Measurements from ENCODE around the gene MMP24OS.

Gene MMP24OS

DNA sequence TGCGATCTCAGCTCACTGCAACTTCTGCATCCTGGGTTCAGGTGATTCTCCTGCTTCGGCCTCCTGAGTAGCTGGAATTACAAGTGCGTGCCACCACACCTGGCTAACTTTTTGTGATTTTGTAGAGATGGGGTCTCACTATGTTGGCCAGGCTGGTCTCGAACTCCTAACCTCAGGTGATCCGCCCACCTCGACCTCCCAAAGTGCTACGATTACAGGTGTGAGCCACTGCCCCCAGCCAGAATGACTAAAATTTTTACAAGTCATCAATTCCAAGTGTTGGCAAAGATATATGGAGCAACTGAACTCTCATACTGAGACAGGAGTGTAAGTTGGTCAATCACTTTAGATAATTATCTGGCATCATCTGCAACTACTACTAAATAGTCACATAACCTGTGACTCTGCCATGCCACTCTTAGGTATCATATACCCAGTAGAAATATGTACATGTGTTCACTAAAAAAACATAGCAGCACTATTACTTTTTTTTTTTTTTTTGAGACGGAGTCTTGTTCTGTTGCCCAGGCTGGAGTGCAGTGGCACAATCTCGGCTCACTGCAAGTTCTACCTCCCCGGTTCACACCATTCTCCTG is 3.7 kb upstream of the MMP24OS start:
- no peak for DNase-seq
- peaks cover 44% of the 10 kb centered on the region for H3K4me1 Mint-ChIP-seq
- no peak overlapping the region for H3K27ac Mint-ChIP-seq
- TF ChIP-seq, protein P1, sequence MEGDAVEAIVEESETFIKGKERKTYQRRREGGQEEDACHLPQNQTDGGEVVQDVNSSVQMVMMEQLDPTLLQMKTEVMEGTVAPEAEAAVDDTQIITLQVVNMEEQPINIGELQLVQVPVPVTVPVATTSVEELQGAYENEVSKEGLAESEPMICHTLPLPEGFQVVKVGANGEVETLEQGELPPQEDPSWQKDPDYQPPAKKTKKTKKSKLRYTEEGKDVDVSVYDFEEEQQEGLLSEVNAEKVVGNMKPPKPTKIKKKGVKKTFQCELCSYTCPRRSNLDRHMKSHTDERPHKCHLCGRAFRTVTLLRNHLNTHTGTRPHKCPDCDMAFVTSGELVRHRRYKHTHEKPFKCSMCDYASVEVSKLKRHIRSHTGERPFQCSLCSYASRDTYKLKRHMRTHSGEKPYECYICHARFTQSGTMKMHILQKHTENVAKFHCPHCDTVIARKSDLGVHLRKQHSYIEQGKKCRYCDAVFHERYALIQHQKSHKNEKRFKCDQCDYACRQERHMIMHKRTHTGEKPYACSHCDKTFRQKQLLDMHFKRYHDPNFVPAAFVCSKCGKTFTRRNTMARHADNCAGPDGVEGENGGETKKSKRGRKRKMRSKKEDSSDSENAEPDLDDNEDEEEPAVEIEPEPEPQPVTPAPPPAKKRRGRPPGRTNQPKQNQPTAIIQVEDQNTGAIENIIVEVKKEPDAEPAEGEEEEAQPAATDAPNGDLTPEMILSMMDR (IDR thresholded peaks at IDR 0.05), result no peak
- peaks cover 3% of the 10 kb centered on the region for H3K27me3 Mint-ChIP-seq (ENCODE audit: low read depth, poor library complexity)
- H3K9me3 Mint-ChIP-seq, result no peaks in the 10 kb centered on the region
- H3K36me3 Mint-ChIP-seq (ENCODE audit: low read depth), result peaks cover 39% of the 10 kb centered on the region
- H3K4me3 Mint-ChIP-seq, result no peak overlapping the region

DNA sequence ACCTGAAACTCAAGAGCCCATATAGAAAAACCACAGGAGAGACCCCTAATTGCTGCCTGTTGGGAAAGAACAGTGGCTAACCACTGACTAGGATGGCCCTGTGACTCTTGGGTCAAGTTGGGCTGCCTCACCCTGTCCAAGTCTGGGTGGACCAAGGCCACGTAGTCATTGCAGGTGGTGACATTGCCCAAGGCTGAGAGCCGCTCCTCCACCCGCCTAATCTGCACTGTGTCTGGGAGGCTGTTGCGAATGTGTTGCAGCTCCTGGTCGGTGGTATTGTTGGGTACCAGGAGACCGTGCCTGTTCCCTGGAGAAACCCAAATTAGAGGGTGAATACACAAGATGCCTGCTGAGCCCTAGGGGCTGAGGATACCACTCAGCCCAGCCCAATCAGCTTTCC is 2.6 kb upstream of the MMP24OS start:
- DNase-seq, result no peak
- no peak overlapping the region for H3K4me3 Mint-ChIP-seq
- H3K27ac Mint-ChIP-seq, result no peak overlapping the region
- peaks cover 3% of the 10 kb centered on the region for H3K27me3 Mint-ChIP-seq (ENCODE audit: low read depth, poor library complexity)
- peaks cover 39% of the 10 kb centered on the region for H3K36me3 Mint-ChIP-seq (ENCODE audit: low read depth)
- H3K9me3 Mint-ChIP-seq, result no peaks in the 10 kb centered on the region
- H3K4me1 Mint-ChIP-seq, result peaks cover 38% of the 10 kb centered on the region
- TF ChIP-seq, protein P1 (IDR thresholded peaks at IDR 0.05), result no peak

DNA sequence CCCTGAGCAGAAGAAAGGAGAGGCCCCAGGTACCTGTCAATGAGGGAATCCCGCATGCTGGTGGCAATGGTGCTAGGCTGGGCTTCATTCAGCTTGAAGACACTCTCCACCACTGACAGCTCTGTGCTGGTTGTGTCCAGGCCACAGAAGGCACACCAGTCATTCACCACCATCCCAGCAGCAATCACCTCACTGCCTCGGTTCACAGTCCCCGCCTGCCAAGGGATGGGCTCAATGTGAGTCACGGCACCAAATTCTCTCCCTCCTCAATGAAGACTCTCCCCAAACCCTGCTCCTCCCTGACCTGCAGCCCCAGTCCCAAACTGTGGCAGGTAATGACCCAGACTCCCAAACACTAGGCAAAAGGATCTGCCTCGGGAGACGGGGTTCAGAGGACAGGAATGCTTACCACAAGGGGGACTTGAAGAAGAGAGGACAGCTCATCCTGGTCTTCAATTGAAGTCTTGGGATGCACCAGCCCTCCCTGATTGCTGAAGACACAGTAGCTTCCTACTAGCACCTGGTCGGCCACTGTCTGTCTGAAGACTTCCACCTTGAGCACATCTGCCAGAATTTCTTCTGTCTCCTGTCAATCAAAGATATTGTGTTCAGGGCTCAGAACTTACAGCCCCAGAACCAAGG is 1.7 kb upstream of the MMP24OS start:
- no peak for DNase-seq
- Mint-ChIP-seq H3K4me1 (peaks cover 30% of the 10 kb centered on the region), H3K27me3 (ENCODE audit: low read depth, poor library complexity) (peaks cover 3% of the 10 kb centered on the region), H3K4me3 (no peak overlapping the region), H3K27ac (no peak overlapping the region), H3K36me3 (ENCODE audit: low read depth) (peaks cover 39% of the 10 kb centered on the region), H3K9me3 (no peaks in the 10 kb centered on the region)
- TF ChIP-seq, protein P1 (IDR thresholded peaks at IDR 0.05), result no peak

DNA sequence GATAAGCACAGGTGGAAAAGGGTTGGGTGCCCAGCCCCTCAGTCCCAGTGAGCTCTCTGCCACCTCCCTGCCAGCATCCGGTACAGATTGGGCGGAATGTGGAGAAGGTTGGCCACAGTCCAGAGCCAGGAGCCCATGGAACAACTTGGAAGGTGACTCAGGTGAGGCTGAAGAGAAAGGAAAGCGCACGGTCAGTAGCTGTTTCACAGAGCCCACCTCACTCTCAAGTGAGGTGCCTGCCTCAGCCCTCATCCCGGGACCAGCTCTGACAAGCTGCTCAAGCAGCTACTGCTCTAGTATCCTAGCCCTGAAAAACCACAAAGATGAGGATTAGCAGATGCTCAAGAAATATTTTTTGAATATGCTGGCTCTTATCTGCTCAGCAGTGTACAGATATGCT is 1.1 kb upstream of the MMP24OS start:
- peak overlapping the region; percentile 69 for H3K27ac Mint-ChIP-seq
- H3K4me3 Mint-ChIP-seq, result no peak overlapping the region
- H3K9me3 Mint-ChIP-seq, result no peaks in the 10 kb centered on the region
- peaks cover 3% of the 10 kb centered on the region for H3K27me3 Mint-ChIP-seq (ENCODE audit: low read depth, poor library complexity)
- peaks cover 39% of the 10 kb centered on the region for H3K36me3 Mint-ChIP-seq (ENCODE audit: low read depth)
- peaks cover 29% of the 10 kb centered on the region for H3K4me1 Mint-ChIP-seq
- DNase-seq, result no peak
- TF ChIP-seq, protein P1 (IDR thresholded peaks at IDR 0.05), result no peak

DNA sequence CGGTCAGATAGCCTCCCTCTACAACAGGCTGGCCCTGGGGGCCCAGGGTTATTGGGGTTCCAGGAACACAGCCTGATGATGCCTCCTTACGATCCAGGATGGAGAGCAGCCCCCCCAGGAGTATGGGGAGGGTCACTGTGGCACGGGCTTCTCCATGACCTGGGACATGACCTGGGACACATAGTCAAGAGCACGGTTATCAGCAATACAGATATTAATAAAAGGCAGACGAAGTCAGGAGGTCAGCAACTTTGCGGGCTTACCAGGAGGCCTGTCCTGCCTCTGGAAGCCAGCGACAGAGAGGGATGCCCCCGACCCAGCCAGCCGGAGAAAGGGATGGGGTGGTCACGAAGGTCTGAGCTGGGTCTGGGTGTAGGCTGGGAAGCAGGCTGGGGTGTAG is 795 bp downstream of the MMP24OS start:
- DNase-seq, result no peak
- Mint-ChIP-seq H3K9me3 (no peaks in the 10 kb centered on the region), H3K36me3 (ENCODE audit: low read depth) (peaks cover 35% of the 10 kb centered on the region), H3K4me3 (peak overlapping the region; percentile 94), H3K4me1 (peaks cover 18% of the 10 kb centered on the region), H3K27me3 (ENCODE audit: low read depth, poor library complexity) (peaks cover 3% of the 10 kb centered on the region), H3K27ac (peak overlapping the region; percentile 93)
- TF ChIP-seq, protein P1 (IDR thresholded peaks at IDR 0.05), result no peak

DNA sequence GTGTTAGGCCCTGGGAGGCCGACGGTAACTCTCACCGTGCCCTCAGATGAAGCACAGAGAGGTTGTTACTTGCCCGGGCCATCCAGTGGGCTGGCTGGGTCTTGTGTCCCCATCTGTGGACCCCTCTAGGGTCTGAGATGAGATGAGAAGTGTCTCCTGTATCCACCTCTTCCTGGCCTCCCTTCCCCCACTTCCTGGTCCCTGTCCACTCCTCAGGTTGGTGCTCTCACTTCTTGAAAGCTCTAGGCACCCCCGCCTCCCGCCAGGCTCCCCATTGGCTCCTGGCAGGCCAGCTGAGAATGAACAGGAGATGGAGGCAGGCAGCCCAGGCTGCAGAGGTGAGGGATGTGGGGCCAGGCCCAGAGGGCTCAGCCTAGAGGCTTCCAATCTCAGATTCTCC is 1.5 kb downstream of the MMP24OS start:
- Mint-ChIP-seq H3K27me3 (ENCODE audit: low read depth, poor library complexity) (peaks cover 3% of the 10 kb centered on the region), H3K27ac (no peak overlapping the region), H3K4me1 (peaks cover 18% of the 10 kb centered on the region), H3K9me3 (no peaks in the 10 kb centered on the region), H3K36me3 (ENCODE audit: low read depth) (peaks cover 28% of the 10 kb centered on the region), H3K4me3 (peak overlapping the region; percentile 94)
- TF ChIP-seq, protein P1 (IDR thresholded peaks at IDR 0.05), result no peak
- no peak for DNase-seq

Measured in nephron progenitor cell (in vitro differentiated cells).